PC-9 (cell line): ENCODE results near the gene PLPP1. TPM values are rescaled to one million over a fixed set of nuclear protein-coding genes. Genes with fewer than 3 reads are reported as not detected.

ENCODE experiments used
- BruUV-seq: library from RNA; stranded (reverse); fragments of 400-500 nt; replicated peaks from 2 replicates; lab custom pipeline; 2021; lab: Mats Ljungman, UMichigan
- CTCF ChIA-PET: fragments of 300-600 bp; sonication (Branson Sonifier 250); formaldehyde crosslinking; loops from one replicate; lab custom pipeline; 2022; ENCODE audit warnings: antibody characterized with exemption; lab: Charles Lee
- POLR2A ChIA-PET: fragments of 300-600 bp; sonication (Branson Sonifier 250); formaldehyde crosslinking; loops from one replicate; lab custom pipeline; 2022; ENCODE audit warnings: antibody characterized with exemption; ENCODE audit not compliant: unreplicated experiment; lab: Charles Lee
- DNase-seq, 2 experiments: peaks; one replicate each; pipeline versions ENCODE4 v3.0.0 to v3.0.0-alpha.2; 2015 to 2022; ENCODE audit warnings: mixed read lengths in 1 of 2
- H2AFZ ChIP-seq: fragments of 200-600 bp; sonication (generic); 2 replicates; pipeline ENCODE4 v1.8.1; 2017; ENCODE audit warnings: antibody characterized with exemption
- H3F3A ChIP-seq: fragments of 200-600 bp; sonication (generic); 2 replicates; pipeline ENCODE4 v1.8.1; 2017; ENCODE audit warnings: antibody characterized with exemption, mild to moderate bottlenecking, low read depth; ENCODE audit not compliant: insufficient read depth
- H3K27ac ChIP-seq: fragments of 200-600 bp; sonication (generic); 2 replicates; pipeline ENCODE4 v1.6.1; 2016; ENCODE audit warnings: mixed run types
- H3K27me3 ChIP-seq: fragments of 200-600 bp; sonication (generic); 2 replicates; pipeline ENCODE4 v1.6.1; 2016; ENCODE audit warnings: low read depth, mixed run types; ENCODE audit not compliant: insufficient read depth
- H3K36me3 ChIP-seq: fragments of 200-600 bp; sonication (generic); 2 replicates; pipeline ENCODE4 v1.6.1; 2016; ENCODE audit warnings: low read depth, mixed run types
- H3K4me1 ChIP-seq: fragments of 200-600 bp; sonication (generic); replicated peaks from 2 replicates; pipeline ENCODE4 v1.6.1; 2016; ENCODE audit warnings: mixed run types; ENCODE audit not compliant: insufficient read depth
- H3K4me2 ChIP-seq: fragments of 200-600 bp; sonication (generic); 2 replicates; pipeline ENCODE4 v1.6.1; 2017; ENCODE audit warnings: mixed run types
- H3K4me3 ChIP-seq: fragments of 200-600 bp; sonication (generic); 2 replicates; pipeline ENCODE4 v1.6.1; 2016; ENCODE audit warnings: mixed run types
- H3K79me2 ChIP-seq: fragments of 200-600 bp; sonication (generic); 2 replicates; pipeline ENCODE4 v1.6.1; 2017; ENCODE audit warnings: low read depth, mixed run types
- H3K9me2 ChIP-seq: fragments of 200-600 bp; sonication (generic); 2 replicates; pipeline ENCODE4 v1.8.1; 2017; ENCODE audit warnings: mild to moderate bottlenecking; ENCODE audit not compliant: insufficient read depth
- H3K9me3 ChIP-seq: fragments of 200-600 bp; sonication (generic); 2 replicates; pipeline ENCODE4 v1.8.1; 2016; ENCODE audit warnings: low read depth; ENCODE audit not compliant: insufficient read depth
- H4K20me1 ChIP-seq: fragments of 200-600 bp; sonication (generic); 2 replicates; pipeline ENCODE4 v1.8.1; 2017; ENCODE audit not compliant: insufficient read depth
- EZH2 ChIP-seq: fragments of 200-600 bp; sonication (generic); IDR thresholded peaks from 2 replicates; pipeline ENCODE4 v1.8.0; 2017; ENCODE audit warnings: antibody characterized with exemption, low read depth
- intact Hi-C: fragments of 100-400 bp; cut with micrococcal nuclease; formaldehyde crosslinking; loops from one replicate; pipeline ENCODE4 v1.10.0; 2022; ENCODE audit not compliant: unreplicated experiment
- total RNA-seq: library from RNA; stranded (reverse); gene quantifications from 2 replicates; pipeline ENCODE4 v1.2.3, GENCODE V29; 2021
- TF ChIP-seq, protein P1 (sequence below): fragments of 200-600 bp; sonication (generic); conservative IDR thresholded peaks from 2 replicates; pipeline ENCODE4 v1.6.1; 2017; ENCODE audit warnings: mixed run types, antibody characterized with exemption, mild to moderate bottlenecking, moderate library complexity

PLPP1 gene
- total RNA-seq, 1 experiment from 2014 or later: 12.2 TPM

DNA sequence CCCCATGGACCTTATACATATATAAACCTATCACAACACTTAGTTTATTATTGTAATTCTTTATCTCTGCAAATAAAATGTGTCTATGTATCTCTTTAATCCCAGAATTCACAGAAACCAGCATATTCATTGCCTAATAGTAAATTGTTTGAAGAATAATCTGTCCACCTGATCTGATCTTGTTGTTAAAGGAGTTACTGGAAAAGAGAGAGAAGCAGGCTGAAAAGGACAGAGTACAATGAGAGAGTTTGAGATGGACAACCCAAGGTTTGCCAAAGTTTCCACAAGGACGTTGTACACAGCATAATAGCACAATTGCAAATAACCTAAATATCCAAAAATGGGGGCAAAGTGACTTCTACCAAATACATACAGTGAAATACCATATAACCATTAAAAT lies 23.8 kb downstream of the PLPP1 start:
- BruUV-seq: no TSS peak
- Histone ChIP-seq H3K9me3 (no peaks in the 10 kb centered on the region), H3K27me3 (no peaks in the 10 kb centered on the region), H3K4me3 (no peak overlapping the region), H3K79me2 (no peaks in the 10 kb centered on the region), H3K9me2 (no peaks in the 10 kb centered on the region), H3K4me1 (no peaks in the 10 kb centered on the region), H3K36me3 (no peaks in the 10 kb centered on the region; the same call in 1 of the 2 replicates), H3K27ac (no peak overlapping the region), H3F3A (no peaks in the 10 kb centered on the region), H4K20me1 (no peaks in the 10 kb centered on the region; the same call in 1 of the 2 replicates), H2AFZ (no peak overlapping the region), H3K4me2 (no peak overlapping the region)
- TF ChIP-seq, protein P1, sequence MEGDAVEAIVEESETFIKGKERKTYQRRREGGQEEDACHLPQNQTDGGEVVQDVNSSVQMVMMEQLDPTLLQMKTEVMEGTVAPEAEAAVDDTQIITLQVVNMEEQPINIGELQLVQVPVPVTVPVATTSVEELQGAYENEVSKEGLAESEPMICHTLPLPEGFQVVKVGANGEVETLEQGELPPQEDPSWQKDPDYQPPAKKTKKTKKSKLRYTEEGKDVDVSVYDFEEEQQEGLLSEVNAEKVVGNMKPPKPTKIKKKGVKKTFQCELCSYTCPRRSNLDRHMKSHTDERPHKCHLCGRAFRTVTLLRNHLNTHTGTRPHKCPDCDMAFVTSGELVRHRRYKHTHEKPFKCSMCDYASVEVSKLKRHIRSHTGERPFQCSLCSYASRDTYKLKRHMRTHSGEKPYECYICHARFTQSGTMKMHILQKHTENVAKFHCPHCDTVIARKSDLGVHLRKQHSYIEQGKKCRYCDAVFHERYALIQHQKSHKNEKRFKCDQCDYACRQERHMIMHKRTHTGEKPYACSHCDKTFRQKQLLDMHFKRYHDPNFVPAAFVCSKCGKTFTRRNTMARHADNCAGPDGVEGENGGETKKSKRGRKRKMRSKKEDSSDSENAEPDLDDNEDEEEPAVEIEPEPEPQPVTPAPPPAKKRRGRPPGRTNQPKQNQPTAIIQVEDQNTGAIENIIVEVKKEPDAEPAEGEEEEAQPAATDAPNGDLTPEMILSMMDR: no peak
- no peak for TF ChIP-seq EZH2
- ChIA-PET CTCF (no interaction called here), POLR2A (no interaction called here)
- intact Hi-C loops: no loop called here
- DNase-seq: no peak

DNA sequence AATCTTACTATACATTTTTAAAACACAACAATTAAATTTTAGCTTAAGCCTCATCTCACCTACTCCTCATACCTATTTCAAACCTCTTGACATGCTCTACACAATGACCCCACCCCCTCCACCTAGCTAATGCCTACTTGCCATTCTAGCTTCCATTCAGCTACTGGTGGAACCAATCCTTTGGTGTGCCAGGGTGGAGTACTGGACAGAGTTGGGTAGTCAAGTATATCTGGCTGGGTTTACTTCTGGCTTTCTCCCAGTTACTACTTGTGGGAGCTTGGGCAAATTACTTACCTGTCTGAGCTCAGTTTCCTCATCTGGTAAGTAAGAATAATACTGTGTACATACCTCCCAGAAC lies 24.3 kb downstream of the PLPP1 start:
- Histone ChIP-seq H3K79me2 (no peaks in the 10 kb centered on the region), H3K9me3 (no peaks in the 10 kb centered on the region), H3K27ac (no peak overlapping the region), H3K27me3 (no peaks in the 10 kb centered on the region), H3F3A (no peaks in the 10 kb centered on the region), H3K4me1 (no peaks in the 10 kb centered on the region), H3K4me3 (no peak overlapping the region), H2AFZ (no peak overlapping the region), H4K20me1 (no peaks in the 10 kb centered on the region; the same call in 1 of the 2 replicates), H3K9me2 (no peaks in the 10 kb centered on the region), H3K4me2 (no peak overlapping the region), H3K36me3 (no peaks in the 10 kb centered on the region; the same call in 1 of the 2 replicates)
- TF ChIP-seq, protein P1: no peak
- BruUV-seq: no TSS peak
- DNase-seq: no peak
- intact Hi-C loops: no loop called here
- POLR2A ChIA-PET: no interaction called here
- CTCF ChIA-PET: no interaction called here

DNA sequence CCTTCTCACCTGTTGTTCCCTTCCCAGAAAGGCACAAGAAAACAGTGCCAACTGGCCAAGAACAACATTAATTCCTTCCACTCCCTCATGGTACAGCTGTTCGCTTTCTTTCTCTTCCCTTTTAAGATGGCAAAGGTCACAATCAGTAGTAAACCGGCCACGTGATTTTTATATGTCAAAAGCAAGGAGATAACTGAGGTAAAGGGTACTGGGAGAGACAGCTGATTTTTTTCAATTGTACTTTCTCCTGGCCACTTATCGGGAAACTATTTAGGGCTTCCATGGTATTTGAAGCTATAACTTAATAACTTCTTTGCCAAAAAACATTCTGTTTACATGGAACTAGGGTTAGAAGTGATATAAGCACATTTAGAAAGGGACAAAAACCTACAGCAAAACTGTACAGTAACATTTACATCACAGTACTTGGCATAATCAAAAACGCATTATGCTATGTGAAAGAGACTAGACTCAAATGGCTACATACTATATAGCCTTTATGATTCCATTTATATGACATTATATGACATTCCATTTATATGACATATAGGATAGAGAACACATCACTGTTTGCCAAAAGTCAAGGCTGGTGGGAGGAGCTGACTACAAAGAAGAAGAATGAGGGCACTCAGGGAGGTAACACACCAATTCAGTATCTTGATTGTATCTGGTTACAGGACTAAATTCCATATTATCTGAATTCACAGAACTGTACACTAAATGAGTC lies 24.8 kb downstream of the PLPP1 start:
- no peaks in the 10 kb centered on the region for H3K4me1 ChIP-seq
- no TSS peak for BruUV-seq
- H3K27ac ChIP-seq: no peak overlapping the region
- H3F3A ChIP-seq: no peaks in the 10 kb centered on the region
- no peak overlapping the region for H3K4me2 ChIP-seq
- no peaks in the 10 kb centered on the region; the same call in 1 of the 2 replicates for H4K20me1 ChIP-seq
- DNase-seq: no peak
- no peaks in the 10 kb centered on the region; the same call in 1 of the 2 replicates for H3K36me3 ChIP-seq
- no peak overlapping the region for H2AFZ ChIP-seq
- H3K27me3 ChIP-seq: no peaks in the 10 kb centered on the region
- ChIA-PET CTCF (no interaction called here), POLR2A (no interaction called here)
- intact Hi-C loops: no loop called here
- H3K9me3 ChIP-seq: no peaks in the 10 kb centered on the region
- H3K79me2 ChIP-seq: no peaks in the 10 kb centered on the region
- no peak for TF ChIP-seq EZH2
- TF ChIP-seq, protein P1: no peak
- H3K4me3 ChIP-seq: no peak overlapping the region
- H3K9me2 ChIP-seq: no peaks in the 10 kb centered on the region
